Calu3 (cell line): ENCODE measurements around the gene HIBADH. TPM values are rescaled to one million over a fixed set of nuclear protein-coding genes. Genes with fewer than 3 reads are reported as not detected.

Experiments used
- BruUV-seq: library from RNA; stranded (reverse); fragments of 400-500 nt; replicated peaks from 2 replicates; lab custom pipeline; 2021; lab: Mats Ljungman, UMichigan
- CTCF ChIA-PET: fragments of 300-600 bp; sonication (Branson Sonifier 250); formaldehyde crosslinking; loops from one replicate; lab custom pipeline; 2022; ENCODE audit warnings: antibody characterized with exemption; lab: Charles Lee
- DNase-seq: peaks from one replicate; pipeline ENCODE4 v3.0.0; 2022
- H3K27ac Mint-ChIP-seq: one replicate; pipeline ENCODE4 v1.8.0; 2022; ENCODE audit warnings: mixed read lengths; ENCODE audit not compliant: unreplicated experiment
- H3K27me3 Mint-ChIP-seq: one replicate; pipeline ENCODE4 v1.8.0; 2022; ENCODE audit warnings: mixed read lengths; ENCODE audit not compliant: unreplicated experiment
- H3K36me3 Mint-ChIP-seq: one replicate; pipeline ENCODE4 v1.8.0; 2022; ENCODE audit warnings: mild to moderate bottlenecking, moderate library complexity, mixed read lengths; ENCODE audit not compliant: insufficient read depth, unreplicated experiment
- H3K4me1 Mint-ChIP-seq: one replicate; pipeline ENCODE4 v1.8.0; 2022; ENCODE audit warnings: mild to moderate bottlenecking, low read depth, mixed read lengths; ENCODE audit not compliant: unreplicated experiment
- H3K4me3 Mint-ChIP-seq: one replicate; pipeline ENCODE4 v1.8.0; 2022; ENCODE audit warnings: mild to moderate bottlenecking, low read depth, moderate library complexity, mixed read lengths; ENCODE audit not compliant: unreplicated experiment
- H3K9me3 Mint-ChIP-seq: one replicate; pipeline ENCODE4 v1.8.0; 2022; ENCODE audit warnings: low read depth, mixed read lengths; ENCODE audit not compliant: unreplicated experiment
- CTCF ChIP-seq: fragments of 200-600 bp; IDR thresholded peaks from one replicate; pipeline ENCODE4 v1.8.0; 2022; ENCODE audit warnings: antibody characterized with exemption; ENCODE audit not compliant: unreplicated experiment
- intact Hi-C: fragments of 100-400 bp; cut with micrococcal nuclease; formaldehyde crosslinking; loops from one replicate; pipeline ENCODE4 v1.10.0; 2022; ENCODE audit not compliant: unreplicated experiment
- total RNA-seq: library from RNA; stranded (reverse); gene quantifications from 2 replicates; pipeline ENCODE4 v1.2.3, GENCODE V29; 2022

The HIBADH gene
- total RNA-seq, 1 experiment from 2014 or later, result 74.6 TPM

GRCh38 chr7:27586825-27587224 is 75.9 kb downstream of the HIBADH start:
- H3K27me3 Mint-ChIP-seq, result no peaks in the 10 kb centered on the region
- H3K9me3 Mint-ChIP-seq, result no peaks in the 10 kb centered on the region
- no TSS peak for BruUV-seq
- no peak for TF ChIP-seq CTCF
- H3K36me3 Mint-ChIP-seq, result no peaks in the 10 kb centered on the region
- DNase-seq, result no peak
- CTCF ChIA-PET, result interaction anchor here (0.6 kb wide), 1 partner anchor 18 kb away, joined by 3 read pairs; no protein-coding TSS in a partner anchor
- no peaks in the 10 kb centered on the region for H3K4me1 Mint-ChIP-seq
- intact Hi-C loops, result no loop called here
- H3K4me3 Mint-ChIP-seq, result no peak overlapping the region
- H3K27ac Mint-ChIP-seq, result no peak overlapping the region

GRCh38 chr7:27585781-27586447 is 76.8 kb downstream of the HIBADH start:
- intact Hi-C loops, result no loop called here
- no peaks in the 10 kb centered on the region for H3K9me3 Mint-ChIP-seq
- H3K36me3 Mint-ChIP-seq, result no peaks in the 10 kb centered on the region
- no peaks in the 10 kb centered on the region for H3K4me1 Mint-ChIP-seq
- H3K4me3 Mint-ChIP-seq, result no peak overlapping the region
- BruUV-seq, result no TSS peak
- CTCF ChIA-PET, result interaction anchor here (0.6 kb wide), 1 partner anchor 19 kb away, joined by 3 read pairs; no protein-coding TSS in a partner anchor
- no peak for TF ChIP-seq CTCF
- no peaks in the 10 kb centered on the region for H3K27me3 Mint-ChIP-seq
- no peak overlapping the region for H3K27ac Mint-ChIP-seq
- no peak for DNase-seq

GRCh38 chr7:27581906-27582305 is 80.8 kb downstream of the HIBADH start:
- TF ChIP-seq CTCF, result no peak
- H3K9me3 Mint-ChIP-seq, result no peaks in the 10 kb centered on the region
- intact Hi-C loops, result no loop called here
- H3K36me3 Mint-ChIP-seq, result no peaks in the 10 kb centered on the region
- no peak for DNase-seq
- no peaks in the 10 kb centered on the region for H3K27me3 Mint-ChIP-seq
- CTCF ChIA-PET, result interaction anchor here (1.4 kb wide), 1 partner anchor 386 kb away, joined by 4 read pairs; no protein-coding TSS in a partner anchor
- H3K4me1 Mint-ChIP-seq, result no peaks in the 10 kb centered on the region
- no TSS peak for BruUV-seq
- H3K4me3 Mint-ChIP-seq, result no peak overlapping the region
- no peak overlapping the region for H3K27ac Mint-ChIP-seq

- no TSS peak for BruUV-seq
- CTCF ChIA-PET, result no interaction called here
- DNase-seq, result no peak
- intact Hi-C loops, result no loop called here
- Mint-ChIP-seq H3K4me1 (peaks cover 1% of the 10 kb centered on the region), H3K9me3 (no peaks in the 10 kb centered on the region), H3K27me3 (no peaks in the 10 kb centered on the region), H3K36me3 (no peaks in the 10 kb centered on the region), H3K4me3 (no peak overlapping the region), H3K27ac (no peak overlapping the region)
- no peak for TF ChIP-seq CTCF
Measured at GRCh38 chr7:27581119-27581518, 81.6 kb downstream of the HIBADH start.
